HG02840 (cell line): ENCODE results near the gene INPP4B.

Experiments used
- ATAC-seq: cut with Tn5 transposase; IDR thresholded peaks from one replicate; pipeline ENCODE4 v1.9.1; 2021; ENCODE audit warnings: mild to moderate bottlenecking, moderate library complexity, moderate number of reproducible peaks; ENCODE audit not compliant: unreplicated experiment, low FRiP score

INPP4B gene

GRCh38 chr4:142846108-142846728 is at the start of gene INPP4B:
Gene INPP4B, minus strand, starts transcription at chr4:142846301.
- ATAC-seq: no peak

- ATAC-seq: no peak
Measured at GRCh38 chr4:142893012-142893411, 46.9 kb upstream of the INPP4B start.

- ATAC-seq: no peak
Measured at GRCh38 chr4:142886566-142886965, 40.5 kb upstream of the INPP4B start.

GRCh38 chr4:142883040-142883832 is 37.1 kb upstream of the INPP4B start:
- no peak for ATAC-seq

GRCh38 chr4:142882159-142882558 is 36.1 kb upstream of the INPP4B start:
- no peak for ATAC-seq

- no peak for ATAC-seq
Measured at GRCh38 chr4:142881331-142881730, 35.2 kb upstream of the INPP4B start.

- ATAC-seq: no peak
Measured at GRCh38 chr4:142875117-142875516, 29.0 kb upstream of the INPP4B start.

GRCh38 chr4:142874684-142875083 is 28.6 kb upstream of the INPP4B start:
- no peak for ATAC-seq

- ATAC-seq: no peak
Measured at GRCh38 chr4:142866685-142867084, 20.6 kb upstream of the INPP4B start.

- no peak for ATAC-seq
Measured at GRCh38 chr4:142861351-142861750, 15.2 kb upstream of the INPP4B start.

GRCh38 chr4:142858965-142859364 is 12.9 kb upstream of the INPP4B start:
- ATAC-seq: no peak

GRCh38 chr4:142858446-142858845 is 12.3 kb upstream of the INPP4B start:
- no peak for ATAC-seq

GRCh38 chr4:142856576-142856975 is 10.5 kb upstream of the INPP4B start:
- ATAC-seq: no peak

- no peak for ATAC-seq
Measured at GRCh38 chr4:142850478-142850877, 4.4 kb upstream of the INPP4B start.

- ATAC-seq: no peak
Measured at GRCh38 chr4:142846729-142847596, 862 bp upstream of the INPP4B start.

GRCh38 chr4:142845293-142846107 is 601 bp downstream of the INPP4B start:
- ATAC-seq: no peak

- no peak for ATAC-seq
Measured at GRCh38 chr4:142844782-142845181, 1.3 kb downstream of the INPP4B start.

GRCh38 chr4:142840516-142841123 is 5.5 kb downstream of the INPP4B start:
- ATAC-seq: no peak

GRCh38 chr4:142838778-142839177 is 7.3 kb downstream of the INPP4B start:
- ATAC-seq: no peak

- no peak for ATAC-seq
Measured at GRCh38 chr4:142832022-142832421, 14.1 kb downstream of the INPP4B start.
